H9 (cell line): ENCODE data around the gene HNRNPH1. TPM values are rescaled to one million over a fixed set of nuclear protein-coding genes. Genes with fewer than 3 reads are reported as not detected.

ENCODE experiments used
- DNase-seq: peaks from one replicate; pipeline ENCODE4 v3.0.0-alpha.2; 2017
- H2AFZ ChIP-seq: one replicate; pipeline ENCODE4 v1.6.1; 2013; ENCODE audit warnings: mild to moderate bottlenecking, low read length, control low read depth, moderate library complexity
- H2AK5ac ChIP-seq: 2 replicates; pipeline ENCODE4 v1.6.1; 2013; ENCODE audit warnings: low read length, control low read depth, mixed read lengths; ENCODE audit not compliant: insufficient read length
- H2BK120ac ChIP-seq: one replicate; pipeline ENCODE4 v1.6.1; 2013; ENCODE audit warnings: low read depth, mild to moderate bottlenecking, low read length, control low read depth, inconsistent platforms; ENCODE audit not compliant: poor library complexity, severe bottlenecking
- H2BK12ac ChIP-seq: 2 replicates; pipeline ENCODE4 v1.6.1; 2013; ENCODE audit warnings: low read length, control low read depth, mixed read lengths, low read depth; ENCODE audit not compliant: insufficient read length
- H2BK15ac ChIP-seq: 2 replicates; pipeline ENCODE4 v1.6.1; 2013; ENCODE audit warnings: low read depth, low read length, control low read depth
- H2BK20ac ChIP-seq: one replicate; pipeline ENCODE4 v1.6.1; 2013; ENCODE audit warnings: low read depth, mild to moderate bottlenecking, low read length, control low read depth, inconsistent platforms; ENCODE audit not compliant: poor library complexity, severe bottlenecking
- H2BK5ac ChIP-seq: 2 replicates; pipeline ENCODE4 v1.6.1; 2013; ENCODE audit warnings: low read length, control low read depth, mixed read lengths; ENCODE audit not compliant: insufficient read length
- H3K14ac ChIP-seq: 2 replicates; pipeline ENCODE4 v1.6.1; 2013; ENCODE audit warnings: low read length, control low read depth; ENCODE audit not compliant: insufficient read depth
- H3K18ac ChIP-seq: 2 replicates; pipeline ENCODE4 v1.6.1; 2013; ENCODE audit warnings: low read depth, mild to moderate bottlenecking, mixed read lengths, low read length, control low read depth; ENCODE audit not compliant: insufficient read length
- H3K23ac ChIP-seq: 2 replicates; pipeline ENCODE4 v1.6.1; 2013; ENCODE audit warnings: low read length, control low read depth, mixed read lengths, low read depth; ENCODE audit not compliant: insufficient read length
- H3K23me2 ChIP-seq: 2 replicates; pipeline ENCODE4 v1.6.1; 2013; ENCODE audit warnings: low read depth, mild to moderate bottlenecking, mixed read lengths, low read length, control low read depth; ENCODE audit not compliant: insufficient read length, poor library complexity, severe bottlenecking
- H3K27ac ChIP-seq: 2 replicates; pipeline ENCODE4 v1.5.1; 2013; ENCODE audit warnings: low read length, control low read depth, mixed read lengths, low read depth; ENCODE audit not compliant: insufficient read length
- H3K27me3 ChIP-seq: 2 replicates; pipeline ENCODE4 v1.6.1; 2013; ENCODE audit warnings: low read length, control low read depth, inconsistent platforms; ENCODE audit not compliant: insufficient read depth
- H3K4ac ChIP-seq: 2 replicates; pipeline ENCODE4 v1.6.1; 2013; ENCODE audit warnings: low read depth, mild to moderate bottlenecking, control low read depth, inconsistent platforms, low read length, moderate library complexity
- H3K4me1 ChIP-seq: 2 replicates; pipeline ENCODE4 v1.6.1; 2013; ENCODE audit warnings: low read length, control low read depth, inconsistent platforms; ENCODE audit not compliant: insufficient read depth
- H3K4me2 ChIP-seq: 2 replicates; pipeline ENCODE4 v1.6.1; 2013; ENCODE audit warnings: low read length, control low read depth, mixed read lengths; ENCODE audit not compliant: insufficient read length, insufficient read depth
- H3K56ac ChIP-seq: 2 replicates; pipeline ENCODE4 v1.6.1; 2013; ENCODE audit warnings: low read depth, mild to moderate bottlenecking, mixed read lengths, low read length, control low read depth; ENCODE audit not compliant: insufficient read length
- H3K79me1 ChIP-seq: 2 replicates; pipeline ENCODE4 v1.6.1; 2013; ENCODE audit warnings: low read depth, mild to moderate bottlenecking, moderate library complexity, low read length, control low read depth, inconsistent platforms; ENCODE audit not compliant: insufficient read depth, poor library complexity, severe bottlenecking
- H3K79me2 ChIP-seq: 2 replicates; pipeline ENCODE4 v1.6.1; 2013; ENCODE audit warnings: low read length, control low read depth, inconsistent platforms; ENCODE audit not compliant: insufficient read depth
- H3K9ac ChIP-seq: 2 replicates; pipeline ENCODE4 v1.6.1; 2013; ENCODE audit warnings: low read length, control low read depth, mixed read lengths; ENCODE audit not compliant: insufficient read length; ENCODE audit errors: extremely low read depth
- H3K9me3 ChIP-seq: one replicate; pipeline ENCODE4 v1.6.1; 2013; ENCODE audit warnings: low read depth, low read length, inconsistent platforms; ENCODE audit not compliant: control insufficient read depth
- H3T11ph ChIP-seq: one replicate; pipeline ENCODE4 v1.6.1; 2013; ENCODE audit warnings: mild to moderate bottlenecking, low read length, control low read depth, inconsistent platforms
- H4K20me1 ChIP-seq: one replicate; pipeline ENCODE4 v1.6.1; 2013; ENCODE audit not compliant: control insufficient read depth, insufficient read length, insufficient read depth
- H4K5ac ChIP-seq: 2 replicates; pipeline ENCODE4 v1.6.1; 2013; ENCODE audit warnings: low read depth, mild to moderate bottlenecking, mixed read lengths, low read length, control low read depth; ENCODE audit not compliant: insufficient read length
- H4K8ac ChIP-seq: replicated peaks from 2 replicates; pipeline ENCODE4 v1.6.1; 2013; ENCODE audit warnings: low read length, control low read depth, mixed read lengths, low read depth; ENCODE audit not compliant: insufficient read length
- H4K91ac ChIP-seq: 2 replicates; pipeline ENCODE4 v1.6.1; 2013; ENCODE audit warnings: low read depth, mild to moderate bottlenecking, moderate library complexity, mixed read lengths, low read length, control low read depth; ENCODE audit not compliant: insufficient read length
- H3K27ac Mint-ChIP-seq, 3 experiments: 2 replicates in 2 of 3; 3 replicates in 1 of 3; pipeline ENCODE4 v1.8.0; 2020 to 2021; ENCODE audit warnings: mixed read lengths in 3 of 3, mild to moderate bottlenecking in 1 of 3, moderate library complexity in 1 of 3
- H3K27me3 Mint-ChIP-seq: 2 replicates; pipeline ENCODE4 v1.8.0; 2021; ENCODE audit warnings: low read depth, mild to moderate bottlenecking, moderate library complexity, mixed read lengths
- H3K36me3 Mint-ChIP-seq, 3 experiments: 2 replicates in 2 of 3; 3 replicates in 1 of 3; pipeline ENCODE4 v1.8.0; 2020 to 2021; ENCODE audit warnings: low read depth in 3 of 3, mixed read lengths in 3 of 3; ENCODE audit not compliant: insufficient read depth in 1 of 3
- H3K4me1 Mint-ChIP-seq, 2 experiments: 2 replicates each; pipeline ENCODE4 v1.8.0; 2020; ENCODE audit warnings: mixed read lengths in 2 of 2
- H3K4me3 Mint-ChIP-seq, 2 experiments: 2 replicates in 1 of 2; 3 replicates in 1 of 2; pipeline ENCODE4 v1.8.0; 2020 to 2021; ENCODE audit warnings: mild to moderate bottlenecking in 2 of 2, mixed read lengths in 2 of 2, moderate library complexity in 1 of 2
- H3K9me3 Mint-ChIP-seq, 2 experiments: 2 replicates in 1 of 2; 3 replicates in 1 of 2; pipeline ENCODE4 v1.8.0; 2020; ENCODE audit warnings: mild to moderate bottlenecking in 2 of 2, mixed read lengths in 2 of 2, moderate library complexity in 1 of 2
- CTCF ChIP-seq: fragments of 200-600 bp; sonication (generic); conservative IDR thresholded peaks from 3 replicates; pipeline ENCODE4 v1.8.0; 2021; ENCODE audit warnings: antibody characterized with exemption, mild to moderate bottlenecking
- WGBS: extraction: QIAGEN DNeasy Blood & Tissue Kit; methylation state at CpG from one replicate; pipeline ENCODE4 v1.1.7; 2013; ENCODE audit warnings: missing lambda C conversion rate, low lambda C conversion rate, mixed read lengths; ENCODE audit not compliant: insufficient read length; ENCODE audit errors: extremely low coverage; 5-methylcytosine and 5-hydroxymethylcytosine counted together
- total RNA-seq: library from RNA; stranded (reverse); gene quantifications from 2 replicates; pipeline ENCODE4 v1.2.1, GENCODE V29; 2021

HNRNPH1 gene
- total RNA-seq, 1 experiment from 2014 or later, result 1,066 TPM

GRCh38 chr5:179619776-179620175 is 3.7 kb downstream of the HNRNPH1 start:
- H3K4me3 Mint-ChIP-seq, result peak overlapping the region; percentile 93 to 98
- Histone ChIP-seq H2AK5ac (no peak overlapping the region), H3K23ac (no peak overlapping the region), H3K9ac (no peak overlapping the region), H2BK12ac (no peak overlapping the region), H3K4ac (no peak overlapping the region), H3K79me2 (peaks cover 29% of the 10 kb centered on the region), H3K18ac (no peak overlapping the region), H2BK20ac (no peak overlapping the region), H4K8ac (no peak overlapping the region), H3K9me3 (no peaks in the 10 kb centered on the region), H3K23me2 (peaks cover 7% of the 10 kb centered on the region), H2BK15ac (no peak overlapping the region), H3K4me1 (peaks cover 5% of the 10 kb centered on the region), H3K79me1 (peaks cover 10% of the 10 kb centered on the region), H3K14ac (no peak overlapping the region), H2AFZ (no peak overlapping the region), H3K27ac (no peak overlapping the region), H2BK5ac (no peak overlapping the region), H2BK120ac (no peak overlapping the region), H3K27me3 (no peaks in the 10 kb centered on the region), H3K4me2 (no peak overlapping the region), H3T11ph (no peak overlapping the region), H3K56ac (no peak overlapping the region), H4K20me1 (no peaks in the 10 kb centered on the region), H4K91ac (no peak overlapping the region), H4K5ac (no peak overlapping the region)
- peak overlapping the region in 1 of 3 experiments; percentile 57; a peak in 1 of 7 replicates for H3K27ac Mint-ChIP-seq
- peaks cover 3% of the 10 kb centered on the region; the same call in 1 of the 2 replicates for H3K27me3 Mint-ChIP-seq
- peaks cover 68 to 85% (median 82%) of the 10 kb centered on the region in 3 experiments for H3K36me3 Mint-ChIP-seq
- H3K9me3 Mint-ChIP-seq, result peaks cover 2 to 3% of the 10 kb centered on the region in 2 experiments; a peak in 3 of 5 replicates
- peaks cover 46 to 57% of the 10 kb centered on the region in 2 experiments for H3K4me1 Mint-ChIP-seq
- no CpG with 5 or more reads among the region's 4 CpGs for WGBS
- TF ChIP-seq CTCF, result no peak
- DNase-seq, result no peak
